Measurements from ENCODE around the gene LPCAT3. TPM values are rescaled to one million over a fixed set of nuclear protein-coding genes. Genes with fewer than 3 reads are reported as not detected.

LPCAT3 gene
- total RNA-seq, 1 experiment from 2014 or later: 16.3 TPM

- Histone ChIP-seq H3K36me3 (ENCODE audit: low read depth, low read length) (no peaks in the 10 kb centered on the region), H3K4me2 (ENCODE audit: low read length) (no peak overlapping the region), H3K9me2 (replicated peaks; ENCODE audit: low read length) (no peaks in the 10 kb centered on the region), H3K27me3 (ENCODE audit: low read length) (no peaks in the 10 kb centered on the region), H3K9ac (ENCODE audit: low read length) (no peak overlapping the region), H3K27ac (ENCODE audit: low read length) (no peak overlapping the region), H4K20me1 (ENCODE audit: low read length) (no peaks in the 10 kb centered on the region), H3K79me2 (ENCODE audit: low read length) (no peaks in the 10 kb centered on the region), H3K4me1 (ENCODE audit: insufficient read depth, low read length) (no peaks in the 10 kb centered on the region), H3K4me3 (ENCODE audit: low read length) (no peak overlapping the region), H3F3A (ENCODE audit: low read length, unreplicated experiment) (no peaks in the 10 kb centered on the region), H2AFZ (ENCODE audit: low read length) (no peak overlapping the region), H3K9me3 (ENCODE audit: low read length) (no peaks in the 10 kb centered on the region)
- CTCF ChIA-PET: no interaction called here
- BruUV-seq (replicated peaks): no TSS peak
- DNase-seq: no peak
- ATAC-seq: no peak
- intact Hi-C loops (cut with micrococcal nuclease): no loop called here
- TF ChIP-seq EZH2 (IDR thresholded peaks at IDR 0.05; ENCODE audit: low read length, unreplicated experiment): no peak
- TF ChIP-seq EZH2phosphoT487 (IDR thresholded peaks at IDR 0.05; ENCODE audit: borderline replicate concordance, low read length): no peak
- POLR2A ChIA-PET (ENCODE audit: unreplicated experiment): no interaction called here
Observed at GRCh38 chr12:7046383-7047105, 28.3 kb upstream of the LPCAT3 start.

GRCh38 chr12:7045913-7046312 is 27.6 kb upstream of the LPCAT3 start:
- H3K4me1 ChIP-seq (ENCODE audit: insufficient read depth, low read length): no peaks in the 10 kb centered on the region
- no peaks in the 10 kb centered on the region for H3K79me2 ChIP-seq (ENCODE audit: low read length)
- no peak overlapping the region for H3K4me3 ChIP-seq (ENCODE audit: low read length)
- ATAC-seq (no peak), DNase-seq (no peak)
- H3F3A ChIP-seq (ENCODE audit: low read length, unreplicated experiment): no peaks in the 10 kb centered on the region
- no peaks in the 10 kb centered on the region for H4K20me1 ChIP-seq (ENCODE audit: low read length)
- ChIA-PET CTCF (no interaction called here), POLR2A (ENCODE audit: unreplicated experiment) (no interaction called here)
- H3K27me3 ChIP-seq (ENCODE audit: low read length): no peaks in the 10 kb centered on the region
- H3K4me2 ChIP-seq (ENCODE audit: low read length): no peak overlapping the region
- intact Hi-C loops (cut with micrococcal nuclease): no loop called here
- no peaks in the 10 kb centered on the region for H3K36me3 ChIP-seq (ENCODE audit: low read depth, low read length)
- no TSS peak for BruUV-seq (replicated peaks)
- TF ChIP-seq EZH2phosphoT487 (IDR thresholded peaks at IDR 0.05; ENCODE audit: borderline replicate concordance, low read length) (no peak), EZH2 (IDR thresholded peaks at IDR 0.05; ENCODE audit: low read length, unreplicated experiment) (no peak)
- TF ChIP-seq, protein P1, sequence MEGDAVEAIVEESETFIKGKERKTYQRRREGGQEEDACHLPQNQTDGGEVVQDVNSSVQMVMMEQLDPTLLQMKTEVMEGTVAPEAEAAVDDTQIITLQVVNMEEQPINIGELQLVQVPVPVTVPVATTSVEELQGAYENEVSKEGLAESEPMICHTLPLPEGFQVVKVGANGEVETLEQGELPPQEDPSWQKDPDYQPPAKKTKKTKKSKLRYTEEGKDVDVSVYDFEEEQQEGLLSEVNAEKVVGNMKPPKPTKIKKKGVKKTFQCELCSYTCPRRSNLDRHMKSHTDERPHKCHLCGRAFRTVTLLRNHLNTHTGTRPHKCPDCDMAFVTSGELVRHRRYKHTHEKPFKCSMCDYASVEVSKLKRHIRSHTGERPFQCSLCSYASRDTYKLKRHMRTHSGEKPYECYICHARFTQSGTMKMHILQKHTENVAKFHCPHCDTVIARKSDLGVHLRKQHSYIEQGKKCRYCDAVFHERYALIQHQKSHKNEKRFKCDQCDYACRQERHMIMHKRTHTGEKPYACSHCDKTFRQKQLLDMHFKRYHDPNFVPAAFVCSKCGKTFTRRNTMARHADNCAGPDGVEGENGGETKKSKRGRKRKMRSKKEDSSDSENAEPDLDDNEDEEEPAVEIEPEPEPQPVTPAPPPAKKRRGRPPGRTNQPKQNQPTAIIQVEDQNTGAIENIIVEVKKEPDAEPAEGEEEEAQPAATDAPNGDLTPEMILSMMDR (conservative IDR thresholded peaks at IDR 0.05; ENCODE audit: low read depth, low read length): no peak
- H3K9me3 ChIP-seq (ENCODE audit: low read length): no peaks in the 10 kb centered on the region
- H3K9ac ChIP-seq (ENCODE audit: low read length): no peak overlapping the region
- no peak overlapping the region for H2AFZ ChIP-seq (ENCODE audit: low read length)
- H3K27ac ChIP-seq (ENCODE audit: low read length): no peak overlapping the region
- no peaks in the 10 kb centered on the region for H3K9me2 ChIP-seq (replicated peaks; ENCODE audit: low read length)

- no TSS peak for BruUV-seq (replicated peaks)
- Histone ChIP-seq H3K27me3 (ENCODE audit: low read length) (no peaks in the 10 kb centered on the region), H3K4me2 (ENCODE audit: low read length) (no peak overlapping the region), H3K36me3 (ENCODE audit: low read depth, low read length) (no peaks in the 10 kb centered on the region), H3K9ac (ENCODE audit: low read length) (no peak overlapping the region), H3K9me2 (replicated peaks; ENCODE audit: low read length) (no peaks in the 10 kb centered on the region), H2AFZ (ENCODE audit: low read length) (no peak overlapping the region), H3K79me2 (ENCODE audit: low read length) (no peaks in the 10 kb centered on the region), H3K4me1 (ENCODE audit: insufficient read depth, low read length) (no peaks in the 10 kb centered on the region), H3K4me3 (ENCODE audit: low read length) (no peak overlapping the region), H3F3A (ENCODE audit: low read length, unreplicated experiment) (no peaks in the 10 kb centered on the region), H3K9me3 (ENCODE audit: low read length) (no peaks in the 10 kb centered on the region), H4K20me1 (ENCODE audit: low read length) (no peaks in the 10 kb centered on the region), H3K27ac (ENCODE audit: low read length) (no peak overlapping the region)
- TF ChIP-seq EZH2 (IDR thresholded peaks at IDR 0.05; ENCODE audit: low read length, unreplicated experiment): no peak
- TF ChIP-seq, protein P1 (conservative IDR thresholded peaks at IDR 0.05; ENCODE audit: low read depth, low read length): peak; percentile 50
- ATAC-seq (peak; percentile 53), DNase-seq (peak; percentile 39)
- intact Hi-C loops (cut with micrococcal nuclease): no loop called here
- ChIA-PET CTCF (interaction anchor here (1.3 kb wide), 1 partner anchor 98 kb away, joined by 4 read pairs; no protein-coding TSS in a partner anchor), POLR2A (ENCODE audit: unreplicated experiment) (no interaction called here)
Observed at GRCh38 chr12:7042842-7043241, 24.6 kb upstream of the LPCAT3 start.

Data from PC-3 (cell line).